HG03354 (cell line): ENCODE data around the gene ABHD16A.

Experiments used
- ATAC-seq: cut with Tn5 transposase; IDR thresholded peaks from one replicate; pipeline ENCODE4 v1.9.1; 2021; ENCODE audit warnings: mild to moderate bottlenecking; ENCODE audit not compliant: unreplicated experiment, poor library complexity, severe bottlenecking

ABHD16A gene

GRCh38 chr6:31702819-31703716, at the start of gene ABHD16A:
Gene ABHD16A, minus strand, starts transcription at chr6:31703324. Its CDS starts 43 bp downstream, at chr6:31703281.
- ATAC-seq: peak; percentile 87

GRCh38 chr6:31752739-31753319, 49.7 kb upstream of the ABHD16A start:
- ATAC-seq: no peak

DNA sequence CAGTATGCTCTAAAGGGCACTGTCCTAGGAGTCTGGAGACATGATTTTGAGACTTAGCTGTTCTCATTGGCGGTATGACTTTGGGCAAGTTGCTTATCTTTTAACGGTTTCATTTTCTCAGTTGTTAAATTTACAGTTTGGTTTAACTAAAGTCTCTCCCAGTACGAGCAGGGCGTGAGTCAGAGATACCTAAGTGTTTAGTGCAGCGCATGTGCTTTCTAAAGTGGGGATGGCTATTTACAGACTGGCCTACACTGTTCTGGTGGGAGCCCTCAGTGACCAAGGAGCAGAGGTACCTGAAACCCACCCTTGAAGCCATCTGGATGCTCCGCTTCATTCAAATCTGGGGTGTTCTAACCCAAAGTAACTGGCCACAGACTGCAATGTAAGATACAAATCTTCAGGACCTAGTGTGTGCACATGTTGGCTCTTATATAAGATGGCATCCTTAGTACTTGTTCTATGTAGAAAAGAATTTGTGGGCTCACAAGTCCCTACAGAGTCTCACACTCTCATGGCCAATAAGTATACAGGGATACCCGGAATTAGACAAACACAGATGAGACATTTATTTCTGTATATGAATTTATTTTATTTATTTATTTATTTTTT, 47.4 kb upstream of the ABHD16A start:
- no peak for ATAC-seq

GRCh38 chr6:31749301-31750036, 46.3 kb upstream of the ABHD16A start:
- no peak for ATAC-seq

DNA sequence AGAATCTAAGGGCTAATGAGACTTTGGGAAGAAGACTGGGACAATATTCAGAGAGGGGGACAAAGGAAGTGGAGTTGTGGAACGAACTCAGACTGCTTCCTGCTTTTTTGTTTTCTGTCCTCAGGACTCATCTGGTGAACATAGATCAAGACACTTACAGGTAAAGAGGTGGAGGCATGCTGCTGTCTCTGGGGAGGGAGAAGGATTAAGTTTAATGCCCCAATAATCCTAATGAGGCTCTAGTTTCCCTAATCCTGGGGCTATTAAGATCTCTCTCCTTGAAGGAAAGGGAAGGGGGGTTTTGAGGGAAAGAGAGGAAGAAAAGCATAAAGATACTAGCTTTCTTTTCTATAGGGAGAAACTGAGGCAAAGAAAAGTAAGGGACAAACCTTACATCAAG, 41.3 kb upstream of the ABHD16A start:
- ATAC-seq: no peak

GRCh38 chr6:31742894-31743293, 39.8 kb upstream of the ABHD16A start:
- no peak for ATAC-seq

DNA sequence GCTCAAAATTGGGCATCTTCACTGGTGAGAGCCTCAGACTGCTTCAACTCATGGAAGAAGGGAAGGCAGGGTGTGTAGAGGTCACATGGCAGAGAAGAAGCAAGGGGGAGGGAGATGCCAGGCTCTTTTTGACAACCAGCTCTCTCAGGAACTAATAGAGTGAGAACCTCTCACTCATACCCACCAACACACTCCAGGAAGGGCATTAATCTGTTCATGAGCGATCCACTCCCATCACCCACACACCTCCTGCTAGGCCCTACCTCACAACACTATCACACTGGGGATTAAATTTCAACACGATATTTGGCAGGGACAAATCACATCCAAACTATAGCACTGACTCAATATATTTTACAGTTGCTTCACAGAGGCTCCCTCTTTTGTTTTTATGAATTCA, 38.7 kb upstream of the ABHD16A start:
- ATAC-seq: no peak

- ATAC-seq: no peak
Measured at GRCh38 chr6:31740397-31741223, 37.5 kb upstream of the ABHD16A start.

GRCh38 chr6:31739639-31740396, 36.7 kb upstream of the ABHD16A start, which contains the start of gene MSH5:
Gene MSH5, plus strand, starts transcription at chr6:31740005. Its CDS starts 462 bp downstream, at chr6:31740467.
- peak; percentile 72 for ATAC-seq

DNA sequence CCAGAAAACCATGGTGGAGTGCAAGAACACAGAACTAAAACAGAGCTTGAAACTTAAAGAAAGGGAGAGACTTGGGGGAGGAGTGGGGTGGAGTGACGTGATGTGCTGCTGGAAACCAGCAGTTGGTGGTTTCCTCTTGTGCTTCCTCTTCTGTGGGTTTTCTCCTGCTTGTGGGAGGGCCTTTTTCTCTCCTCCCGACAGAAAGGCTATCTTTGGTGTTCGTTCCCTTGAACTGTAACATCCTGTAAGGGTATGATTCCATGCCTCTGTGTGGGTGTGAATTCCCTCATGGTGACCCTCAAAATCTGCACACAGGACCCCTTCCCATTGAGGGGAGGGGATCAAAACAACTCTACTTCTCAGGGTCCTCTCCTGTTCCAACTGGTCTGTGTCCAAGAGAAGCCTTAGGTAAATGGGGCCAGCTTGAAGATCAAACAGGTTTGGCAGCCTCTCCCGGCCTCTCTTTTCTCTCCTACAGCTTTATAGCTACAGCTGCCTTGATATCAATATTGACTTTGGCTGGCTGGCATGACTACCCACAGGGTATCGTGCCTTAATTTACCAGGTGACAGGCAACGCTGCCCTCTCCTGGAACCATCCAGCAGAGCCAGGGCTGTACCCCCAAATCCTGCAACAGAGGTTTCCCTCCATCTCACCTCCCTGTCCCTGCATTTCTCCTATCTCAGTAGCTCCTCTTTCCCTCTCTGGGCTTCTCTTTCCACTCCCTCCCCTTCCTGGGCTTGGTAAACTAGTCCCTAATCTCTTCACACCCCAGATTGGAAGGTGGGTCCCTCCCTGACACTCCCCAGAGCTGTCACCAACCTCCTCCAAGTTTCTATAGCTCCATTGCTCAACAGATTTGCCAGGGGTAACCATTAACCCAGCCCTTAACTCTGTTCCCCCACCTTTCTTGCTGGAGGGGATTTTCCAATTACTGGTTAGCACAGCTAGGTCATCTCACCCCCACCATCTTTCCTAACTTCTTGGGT, 35.2 kb upstream of the ABHD16A start:
- no peak for ATAC-seq

DNA sequence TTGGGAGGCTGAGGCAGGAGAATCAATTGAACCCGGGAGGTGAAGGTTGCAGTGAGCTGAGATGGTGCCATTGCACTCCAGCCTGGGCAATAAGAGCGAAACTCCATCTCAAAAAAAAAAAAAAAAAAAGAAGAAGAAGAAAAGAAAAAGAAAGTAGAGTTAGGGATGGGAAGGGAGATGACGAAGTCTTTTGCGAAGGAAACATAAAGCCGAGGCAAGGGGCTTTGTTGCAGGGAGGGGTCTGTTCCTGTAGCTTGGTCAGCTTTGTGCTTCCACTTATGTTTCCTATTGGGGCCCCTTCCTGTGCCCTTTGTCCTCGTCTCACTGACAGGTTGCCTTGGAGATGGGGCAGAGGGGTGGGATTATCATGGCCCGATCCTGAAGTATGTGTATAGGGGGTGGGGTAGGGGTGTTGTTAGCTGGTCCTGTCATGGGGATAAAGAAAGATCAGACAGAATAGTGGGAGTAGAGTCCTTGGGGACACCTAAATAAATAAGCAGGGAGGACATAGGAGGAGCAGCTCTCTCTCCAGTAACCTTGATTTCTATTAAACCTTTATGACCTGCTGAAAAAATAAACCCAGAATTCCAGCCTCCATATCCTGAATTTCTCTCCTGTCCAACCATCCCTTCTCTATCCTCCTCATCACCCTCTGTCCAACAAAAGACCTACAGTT, 34.3 kb upstream of the ABHD16A start:
- no peak for ATAC-seq

DNA sequence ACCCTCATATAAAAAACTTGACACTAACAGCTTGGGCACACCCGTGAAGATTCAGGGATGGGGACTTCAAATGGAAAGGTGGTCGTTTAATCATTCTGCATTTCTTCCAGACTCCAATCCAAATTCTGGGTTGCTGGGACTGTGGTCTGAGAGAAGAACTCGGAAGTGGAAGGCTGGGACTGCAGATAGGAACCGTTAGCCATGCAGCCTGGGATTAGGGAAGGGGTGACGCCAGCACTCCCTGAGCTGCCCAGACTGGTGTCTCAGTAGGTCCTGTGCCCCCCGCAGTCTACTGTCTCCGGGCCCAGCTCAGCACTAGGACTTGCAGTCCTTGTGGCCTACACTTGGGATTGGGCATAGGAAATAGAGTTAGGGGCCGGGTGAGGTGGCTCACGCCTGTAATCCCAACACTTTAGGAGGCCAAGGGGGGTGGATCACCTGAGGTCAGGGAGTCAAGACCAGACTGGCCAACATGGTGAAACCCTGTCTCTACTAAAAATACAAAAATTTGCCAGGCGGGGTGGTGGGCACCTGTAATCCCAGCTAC, 33.7 kb upstream of the ABHD16A start:
- no peak for ATAC-seq

DNA sequence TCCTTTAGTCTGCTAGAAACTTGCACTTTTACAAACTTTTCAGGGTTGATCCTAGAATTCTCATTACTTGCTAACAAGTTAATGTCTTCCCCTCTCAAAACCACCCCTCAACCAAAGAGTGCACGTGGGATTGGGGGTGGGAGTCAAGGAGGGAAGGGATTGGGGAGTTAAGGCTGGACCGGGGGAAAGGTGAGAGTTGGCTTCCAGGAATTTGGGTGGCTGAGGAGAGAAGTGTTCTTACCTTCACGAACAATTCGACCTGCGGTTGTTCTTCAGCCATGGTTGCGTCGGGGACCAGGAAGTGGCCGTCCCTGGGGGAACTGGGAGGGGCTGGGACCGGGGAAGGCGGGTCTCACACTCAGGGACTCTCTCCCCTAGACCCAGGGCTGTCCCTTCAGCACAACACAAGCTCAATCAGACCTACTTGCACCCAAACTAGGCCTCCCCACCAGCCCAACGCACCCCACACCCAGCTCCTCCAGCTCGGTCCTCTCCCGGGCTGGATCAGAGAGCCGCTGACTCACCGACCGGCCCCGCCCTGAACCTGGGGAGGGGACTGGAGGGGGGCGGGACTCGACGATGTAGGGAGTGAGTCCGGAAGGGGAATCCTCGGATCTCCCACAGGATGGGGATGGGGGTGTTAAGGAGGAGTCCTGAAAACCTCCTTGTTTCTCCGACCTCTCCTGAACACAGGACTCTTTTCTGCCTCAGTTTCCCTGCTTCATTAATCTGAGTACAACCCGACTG, 33.1 kb upstream of the ABHD16A start, which contains the start of gene CLIC1:
Gene CLIC1 (minus strand): TSS at position 510 of the 747 bp plus-strand sequence. CDS start 230 bp downstream, at position 280.
- ATAC-seq: peak; percentile 17

GRCh38 chr6:31734821-31735406, 31.8 kb upstream of the ABHD16A start:
- ATAC-seq: no peak

GRCh38 chr6:31734247-31734820, 31.2 kb upstream of the ABHD16A start:
- ATAC-seq: no peak
